ENCODE measurements around the gene RBM12.

DNA sequence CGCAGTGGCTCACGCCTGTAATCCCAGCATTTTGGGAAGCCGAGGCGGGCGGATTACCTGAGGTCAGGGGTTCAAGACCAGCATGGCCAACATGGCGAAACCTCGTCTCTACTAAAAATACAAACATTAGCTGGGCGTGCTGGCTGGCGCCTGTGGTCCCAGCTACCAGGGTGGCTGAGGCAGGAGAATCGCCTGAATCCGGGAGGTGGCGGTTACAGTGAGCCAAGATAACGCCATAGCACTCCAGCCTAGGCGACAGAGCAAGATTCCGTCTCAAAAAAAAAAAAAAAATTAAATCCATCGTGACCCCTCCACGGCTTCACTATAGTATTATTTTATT lies 1.2 kb upstream of the RBM12 start:
- TF ChIP-seq, protein P1, sequence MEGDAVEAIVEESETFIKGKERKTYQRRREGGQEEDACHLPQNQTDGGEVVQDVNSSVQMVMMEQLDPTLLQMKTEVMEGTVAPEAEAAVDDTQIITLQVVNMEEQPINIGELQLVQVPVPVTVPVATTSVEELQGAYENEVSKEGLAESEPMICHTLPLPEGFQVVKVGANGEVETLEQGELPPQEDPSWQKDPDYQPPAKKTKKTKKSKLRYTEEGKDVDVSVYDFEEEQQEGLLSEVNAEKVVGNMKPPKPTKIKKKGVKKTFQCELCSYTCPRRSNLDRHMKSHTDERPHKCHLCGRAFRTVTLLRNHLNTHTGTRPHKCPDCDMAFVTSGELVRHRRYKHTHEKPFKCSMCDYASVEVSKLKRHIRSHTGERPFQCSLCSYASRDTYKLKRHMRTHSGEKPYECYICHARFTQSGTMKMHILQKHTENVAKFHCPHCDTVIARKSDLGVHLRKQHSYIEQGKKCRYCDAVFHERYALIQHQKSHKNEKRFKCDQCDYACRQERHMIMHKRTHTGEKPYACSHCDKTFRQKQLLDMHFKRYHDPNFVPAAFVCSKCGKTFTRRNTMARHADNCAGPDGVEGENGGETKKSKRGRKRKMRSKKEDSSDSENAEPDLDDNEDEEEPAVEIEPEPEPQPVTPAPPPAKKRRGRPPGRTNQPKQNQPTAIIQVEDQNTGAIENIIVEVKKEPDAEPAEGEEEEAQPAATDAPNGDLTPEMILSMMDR (IDR thresholded peaks at IDR 0.05): no peak
- no peak for TF ChIP-seq POLR2A (IDR thresholded peaks at IDR 0.05)
